K562 (cell line): ENCODE measurements around the gene DPH1. TPM values are rescaled to one million over a fixed set of nuclear protein-coding genes. Genes with fewer than 3 reads are reported as not detected.

Experiments used
- BACH1 ChIP-seq: fragments of 200-800 bp; sonication (Bioruptor generic); IDR thresholded peaks from 2 replicates; pipeline ENCODE4 v1.6.1; 2016; ENCODE audit warnings: missing genetic modification characterization, missing compliant biosample characterization
- CEBPB ChIP-seq: fragments of 450-650 bp; IDR thresholded peaks from 2 replicates; pipeline ENCODE4 v1.6.1; 2016; ENCODE audit warnings: missing genetic modification characterization, missing compliant biosample characterization
- CTCF ChIP-seq, 3 experiments: IDR thresholded peaks in 2 of 3; conservative IDR thresholded peaks in 1 of 3; 2 replicates each; pipeline ENCODE4 v1.5.1; 2011 to 2012; ENCODE audit warnings: low read length in 3 of 3, mild to moderate bottlenecking in 3 of 3, control low read depth in 2 of 3, improper control_type of control experiment in 1 of 3, inconsistent platforms in 1 of 3, low read depth in 1 of 3, mixed read lengths in 1 of 3, moderate library complexity in 1 of 3; ENCODE audit not compliant: insufficient read depth in 2 of 3
- GATA2 ChIP-seq: sonication (generic); formaldehyde crosslinking; IDR thresholded peaks from 2 replicates; pipeline ENCODE4 v1.4.0; 2020; ENCODE audit warnings: mild to moderate bottlenecking, missing genetic modification reagents
- KLF16 ChIP-seq: IDR thresholded peaks from 2 replicates; pipeline ENCODE4 v1.6.1; 2016; ENCODE audit warnings: antibody characterized with exemption
- MTA3 ChIP-seq: fragments of 450-650 bp; formaldehyde crosslinking; IDR thresholded peaks from 2 replicates; pipeline ENCODE4 v1.6.1; 2017; ENCODE audit warnings: mild to moderate bottlenecking, borderline replicate concordance
- PHF20 ChIP-seq: fragments of 450-650 bp; IDR thresholded peaks from 2 replicates; pipeline ENCODE4 v1.6.1; 2018; ENCODE audit not compliant: partially characterized antibody
- POLR2B ChIP-seq: fragments of 450-650 bp; IDR thresholded peaks from 2 replicates; pipeline ENCODE4 v1.6.1; 2018; ENCODE audit warnings: low read depth; ENCODE audit not compliant: partially characterized antibody
- RAD21 ChIP-seq, 2 experiments: fragments of 250-450 bp in 1 of 2; fragments of 450-650 bp in 1 of 2; sonication (Bioruptor Pico) in 1 of 2; formaldehyde crosslinking in 1 of 2; IDR thresholded peaks in 1 of 2; conservative IDR thresholded peaks in 1 of 2; 2 replicates each; pipeline versions ENCODE4 v1.4.0 to v1.8.0; 2020 to 2022; ENCODE audit warnings: mild to moderate bottlenecking in 2 of 2, moderate library complexity in 1 of 2
- RNF2 ChIP-seq: sonication (generic); IDR thresholded peaks from 2 replicates; pipeline ENCODE4 v1.6.1; 2016
- ZBTB43 ChIP-seq: sonication (generic); formaldehyde crosslinking; IDR thresholded peaks from 2 replicates; pipeline ENCODE4 v1.8.0; 2023; ENCODE audit warnings: mild to moderate bottlenecking, missing genetic modification reagents
- ZNF253 ChIP-seq: fragments of 250-450 bp; sonication (Bioruptor Pico); conservative IDR thresholded peaks from 2 replicates; pipeline ENCODE4 v1.6.1; 2021; ENCODE audit warnings: mild to moderate bottlenecking
- ZNF592 ChIP-seq: fragments of 450-650 bp; IDR thresholded peaks from 2 replicates; pipeline ENCODE4 v1.6.1; 2017; ENCODE audit warnings: antibody characterized with exemption, mild to moderate bottlenecking
- ZNF696 ChIP-seq: fragments of 250-450 bp; sonication (Bioruptor Pico); conservative IDR thresholded peaks from 2 replicates; pipeline ENCODE4 v1.4.0; 2020; ENCODE audit warnings: mild to moderate bottlenecking, moderate library complexity
- polyA plus RNA-seq, 8 experiments: library from polyadenylated mRNA; depleted of rRNA in 4 of 8; stranded (reverse) in 5 of 8; unstranded in 3 of 8; fragments of >200 nt; fragmentation: Nextera tagmentation in 2 of 8; fragmentation: Illumina TruSeq in 1 of 8; extraction: Ambion mirVana in 2 of 8; extraction: Trizol in 1 of 8; gene quantifications; 2 replicates each; pipeline versions ENCODE4 v1.2.1 to v1.2.3, GENCODE V29; 2011 to 2014; ENCODE audit warnings: inconsistent platforms in 1 of 8, missing spikeins in 1 of 8
- total RNA-seq, 7 experiments: library from RNA; depleted of rRNA in 6 of 7; stranded (reverse); fragments of >200 nt in 6 of 7; fragmentation: Illumina TruSeq in 2 of 7; extraction: Trizol in 2 of 7; gene quantifications; 2 replicates each; pipeline versions ENCODE4 v1.2.1 to v1.2.3, GENCODE V29; 2011 to 2021; ENCODE audit warnings: low replicate concordance in 1 of 7
- TF ChIP-seq, protein P1 (sequence below): IDR thresholded peaks from 2 replicates; pipeline ENCODE4 v1.6.1; 2011; ENCODE audit warnings: borderline replicate concordance, low read depth, mild to moderate bottlenecking, moderate library complexity, low read length; ENCODE audit not compliant: insufficient read depth, poor library complexity, severe bottlenecking
- TF ChIP-seq, protein P2 (sequence below): sonication (generic); formaldehyde crosslinking; IDR thresholded peaks from 2 replicates; pipeline ENCODE4 v1.9.0; 2022; ENCODE audit warnings: mild to moderate bottlenecking, missing genetic modification reagents

DPH1 gene
- total and polyA plus RNA-seq, 9 of the 15 experiments (the other 6 are each of a cell fraction or from before 2014, with no cell fraction given) = 0.42 to 40.6 (median 20.2) TPM

DNA sequence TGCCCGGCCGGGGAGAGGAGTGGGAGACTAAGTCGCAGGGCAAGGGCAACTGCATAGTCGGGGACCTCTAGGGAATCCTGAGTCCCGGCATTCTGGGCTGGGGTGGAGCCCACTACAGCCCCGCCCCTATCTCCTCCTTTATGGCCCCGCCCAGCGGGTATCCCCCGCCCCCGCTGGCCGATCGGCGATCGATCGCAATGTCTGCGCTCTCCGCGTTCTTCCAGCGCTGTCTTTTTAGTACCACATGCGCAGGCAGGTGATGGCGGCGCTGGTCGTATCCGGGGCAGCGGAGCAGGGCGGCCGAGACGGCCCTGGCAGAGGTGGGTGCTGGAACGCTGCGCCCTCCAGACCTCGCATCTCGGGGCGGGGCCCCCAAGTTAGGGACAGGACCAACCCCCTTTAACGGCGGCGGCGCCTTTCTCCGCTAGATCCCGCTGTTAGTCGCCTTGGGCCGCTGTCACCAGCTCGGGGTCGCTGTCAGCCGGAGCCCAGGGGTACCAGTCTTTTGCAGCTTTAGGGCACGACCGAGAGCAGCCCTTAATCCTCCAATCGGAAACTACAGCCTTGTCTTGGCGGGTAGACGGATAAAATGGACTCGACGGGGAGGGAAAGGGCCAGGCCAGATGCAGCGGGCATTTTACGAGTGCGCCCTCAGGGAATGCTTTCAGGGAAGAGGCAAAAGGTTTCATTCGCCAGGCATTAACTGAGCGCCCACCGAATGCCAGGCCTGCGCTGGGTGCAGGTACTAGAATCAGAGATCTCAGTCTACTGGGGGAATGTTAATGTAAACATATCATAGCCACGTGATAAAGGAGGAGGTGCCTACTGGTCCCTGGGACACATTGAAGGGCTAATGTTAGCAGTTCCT is at the start of gene DPH1 (continued):
- TF ChIP-seq BACH1 (tag) = no peak
- TF ChIP-seq CEBPB (tag) = no peak
- TF ChIP-seq, protein P1, sequence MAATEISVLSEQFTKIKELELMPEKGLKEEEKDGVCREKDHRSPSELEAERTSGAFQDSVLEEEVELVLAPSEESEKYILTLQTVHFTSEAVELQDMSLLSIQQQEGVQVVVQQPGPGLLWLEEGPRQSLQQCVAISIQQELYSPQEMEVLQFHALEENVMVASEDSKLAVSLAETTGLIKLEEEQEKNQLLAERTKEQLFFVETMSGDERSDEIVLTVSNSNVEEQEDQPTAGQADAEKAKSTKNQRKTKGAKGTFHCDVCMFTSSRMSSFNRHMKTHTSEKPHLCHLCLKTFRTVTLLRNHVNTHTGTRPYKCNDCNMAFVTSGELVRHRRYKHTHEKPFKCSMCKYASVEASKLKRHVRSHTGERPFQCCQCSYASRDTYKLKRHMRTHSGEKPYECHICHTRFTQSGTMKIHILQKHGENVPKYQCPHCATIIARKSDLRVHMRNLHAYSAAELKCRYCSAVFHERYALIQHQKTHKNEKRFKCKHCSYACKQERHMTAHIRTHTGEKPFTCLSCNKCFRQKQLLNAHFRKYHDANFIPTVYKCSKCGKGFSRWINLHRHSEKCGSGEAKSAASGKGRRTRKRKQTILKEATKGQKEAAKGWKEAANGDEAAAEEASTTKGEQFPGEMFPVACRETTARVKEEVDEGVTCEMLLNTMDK = no peak
- TF ChIP-seq KLF16 = no peak
- TF ChIP-seq, protein P2, sequence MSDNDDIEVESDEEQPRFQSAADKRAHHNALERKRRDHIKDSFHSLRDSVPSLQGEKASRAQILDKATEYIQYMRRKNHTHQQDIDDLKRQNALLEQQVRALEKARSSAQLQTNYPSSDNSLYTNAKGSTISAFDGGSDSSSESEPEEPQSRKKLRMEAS = peak; percentile 98
- TF ChIP-seq ZNF253 = no peak
- TF ChIP-seq RNF2 = peak; percentile 45; the same call in 1 of the 2 replicates
- TF ChIP-seq ZNF696 (CRISPR knock-in tag) = no peak
- peak; percentile 20 for TF ChIP-seq POLR2B
- TF ChIP-seq ZNF592 = no peak
- no peak for TF ChIP-seq GATA2 (CRISPR knock-in tag)
- no peak for TF ChIP-seq ZBTB43 (CRISPR knock-in tag)
- no peak; a peak in 1 of 6 replicates for TF ChIP-seq CTCF (IDR thresholded peaks at IDR 0.05 in 2 of 3, conservative IDR thresholded peaks at IDR 0.05 in 1 of 3; ENCODE audit: insufficient read depth in 2 of 3, low read depth in 1 of 3, low read length in 3 of 3)
- TF ChIP-seq PHF20 = peak; percentile 52
- TF ChIP-seq RAD21 (CRISPR knock-in tag; conservative IDR thresholded peaks at IDR 0.05 in 1 of 2, IDR thresholded peaks at IDR 0.05 in 1 of 2) = no peak
- TF ChIP-seq MTA3 = peak; percentile 39; the same call in 1 of the 2 replicates
